Dendritic cell treated with granulocyte-macrophage colony-stimulating factor and Interleukin-4, amounts not matched to agents 40 ng/mL and 50 ng/mL, for 4 days (primary cell): ENCODE data around the gene DPP3.

Experiments used
- H3K27ac Mint-ChIP-seq: one replicate; pipeline ENCODE4 v1.8.0; 2022; ENCODE audit warnings: mild to moderate bottlenecking, mixed read lengths
- H3K27me3 Mint-ChIP-seq: one replicate; pipeline ENCODE4 v1.8.0; 2022; ENCODE audit warnings: mild to moderate bottlenecking, mixed read lengths
- H3K36me3 Mint-ChIP-seq: one replicate; pipeline ENCODE4 v1.8.0; 2022; ENCODE audit warnings: low read depth, mixed read lengths
- H3K4me1 Mint-ChIP-seq: one replicate; pipeline ENCODE4 v1.8.0; 2022; ENCODE audit warnings: low read depth, mixed read lengths
- H3K4me3 Mint-ChIP-seq: one replicate; pipeline ENCODE4 v1.8.0; 2022; ENCODE audit warnings: mild to moderate bottlenecking, moderate library complexity, mixed read lengths
- H3K9me3 Mint-ChIP-seq: one replicate; pipeline ENCODE4 v1.8.0; 2022; ENCODE audit warnings: mixed read lengths
- intact Hi-C: fragments of 100-400 bp; cut with micrococcal nuclease; formaldehyde crosslinking; loops from one replicate; pipeline ENCODE4 v1.15.0; 2022

DPP3 gene

GRCh38 chr11:66557733-66558326 is 77.6 kb downstream of the DPP3 start:
- intact Hi-C loops, result no loop called here
- H3K36me3 Mint-ChIP-seq, result no peaks in the 10 kb centered on the region
- no peak overlapping the region for H3K4me3 Mint-ChIP-seq
- no peak overlapping the region for H3K27ac Mint-ChIP-seq
- no peaks in the 10 kb centered on the region for H3K9me3 Mint-ChIP-seq
- peaks cover 40% of the 10 kb centered on the region for H3K27me3 Mint-ChIP-seq
- H3K4me1 Mint-ChIP-seq, result peaks cover 5% of the 10 kb centered on the region
